Activated T-cell treated with anti-CD3 and anti-CD28 coated beads for 48 hours (primary cell): ENCODE measurements around the gene ACVR1C.

Experiments used
- DNase-seq: peaks from one replicate; pipeline ENCODE4 v3.0.0-alpha.2; 2020; ENCODE audit warnings: low read depth

The ACVR1C gene

DNA sequence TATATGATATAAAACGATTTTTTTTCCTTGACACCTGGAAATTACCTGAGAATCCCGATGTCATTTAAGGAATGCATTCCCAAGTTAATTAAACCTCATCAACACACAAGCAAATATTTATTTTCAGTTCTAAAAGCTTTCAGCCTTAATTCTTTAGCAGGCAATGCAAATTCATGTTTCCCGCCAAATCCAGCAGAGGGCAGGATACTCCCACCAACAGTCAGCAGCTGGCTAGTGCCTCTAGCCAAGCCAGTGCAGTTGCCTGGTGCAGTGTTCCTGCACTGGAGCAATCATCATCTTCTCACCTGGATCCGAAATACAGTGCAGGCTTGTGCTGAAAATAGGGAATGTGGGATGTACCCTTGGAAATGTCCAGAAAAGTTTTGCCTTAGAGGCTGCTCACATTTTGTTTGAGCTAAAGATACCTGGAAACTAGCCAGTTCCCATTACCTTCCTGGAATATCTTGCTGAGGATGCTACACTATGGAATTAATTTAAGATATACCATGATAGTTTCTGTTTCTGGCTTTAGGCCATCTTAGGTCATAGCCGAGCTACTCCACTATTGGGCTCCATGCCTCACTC, 136.4 kb downstream of the ACVR1C start:
- DNase-seq: peak; percentile 54

- no peak for DNase-seq
These were observed 138.7 kb downstream of the ACVR1C start for GRCh38 chr2:157489983-157490382.

DNA sequence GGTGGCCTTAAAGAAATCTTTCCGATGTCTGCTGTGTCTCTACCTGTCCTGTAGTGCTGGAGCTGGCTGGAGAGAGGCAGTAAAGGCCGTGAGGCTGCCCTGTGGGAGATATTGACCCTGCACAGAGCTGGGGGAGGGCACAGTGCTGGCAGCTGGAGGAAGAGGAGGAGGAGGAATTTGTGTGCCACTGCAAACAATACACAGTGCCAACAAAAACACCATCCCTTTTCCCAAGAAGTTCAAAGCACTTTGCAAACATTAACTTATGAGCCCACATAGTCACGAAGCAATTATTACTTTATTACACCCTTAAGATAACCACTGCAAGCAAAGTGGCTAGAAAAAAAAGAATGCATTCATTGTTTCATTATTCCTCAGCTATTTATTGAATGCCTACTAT, 139.8 kb downstream of the ACVR1C start:
- no peak for DNase-seq

GRCh38 chr2:157487747-157488146, 140.9 kb downstream of the ACVR1C start:
- DNase-seq: no peak

GRCh38 chr2:157487271-157487610, 141.4 kb downstream of the ACVR1C start:
- DNase-seq: no peak

DNA sequence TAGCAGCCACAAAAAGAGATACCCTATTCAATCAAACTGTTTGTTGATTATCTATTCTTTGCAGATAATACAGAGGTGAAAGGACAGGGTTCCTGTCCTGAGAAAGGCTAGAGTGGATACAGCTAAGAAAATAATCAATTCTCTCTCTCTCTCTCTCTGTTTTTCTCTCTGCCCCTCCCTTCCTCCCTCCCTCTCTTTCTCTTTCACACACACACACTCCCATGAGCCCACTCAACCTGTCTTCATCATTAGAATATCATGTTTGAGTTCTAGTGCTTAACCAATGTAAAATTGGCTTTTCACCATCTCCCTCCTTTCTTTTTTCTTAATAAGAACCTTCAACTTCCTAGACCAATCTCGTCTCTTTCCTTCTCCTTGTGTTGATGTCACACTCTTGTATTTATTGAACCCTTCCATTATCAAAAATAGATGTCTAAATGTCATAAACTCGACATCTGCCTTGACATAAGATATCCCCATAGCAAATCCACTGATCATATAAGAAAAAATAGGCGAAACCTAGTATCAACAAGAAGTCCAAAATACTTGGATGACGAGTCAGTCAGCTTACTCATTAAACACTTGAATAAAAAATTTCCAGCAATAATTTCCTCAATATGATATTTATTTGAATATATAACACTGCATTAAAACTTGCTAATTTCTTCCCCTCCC, 141.9 kb downstream of the ACVR1C start:
- no peak for DNase-seq

DNA sequence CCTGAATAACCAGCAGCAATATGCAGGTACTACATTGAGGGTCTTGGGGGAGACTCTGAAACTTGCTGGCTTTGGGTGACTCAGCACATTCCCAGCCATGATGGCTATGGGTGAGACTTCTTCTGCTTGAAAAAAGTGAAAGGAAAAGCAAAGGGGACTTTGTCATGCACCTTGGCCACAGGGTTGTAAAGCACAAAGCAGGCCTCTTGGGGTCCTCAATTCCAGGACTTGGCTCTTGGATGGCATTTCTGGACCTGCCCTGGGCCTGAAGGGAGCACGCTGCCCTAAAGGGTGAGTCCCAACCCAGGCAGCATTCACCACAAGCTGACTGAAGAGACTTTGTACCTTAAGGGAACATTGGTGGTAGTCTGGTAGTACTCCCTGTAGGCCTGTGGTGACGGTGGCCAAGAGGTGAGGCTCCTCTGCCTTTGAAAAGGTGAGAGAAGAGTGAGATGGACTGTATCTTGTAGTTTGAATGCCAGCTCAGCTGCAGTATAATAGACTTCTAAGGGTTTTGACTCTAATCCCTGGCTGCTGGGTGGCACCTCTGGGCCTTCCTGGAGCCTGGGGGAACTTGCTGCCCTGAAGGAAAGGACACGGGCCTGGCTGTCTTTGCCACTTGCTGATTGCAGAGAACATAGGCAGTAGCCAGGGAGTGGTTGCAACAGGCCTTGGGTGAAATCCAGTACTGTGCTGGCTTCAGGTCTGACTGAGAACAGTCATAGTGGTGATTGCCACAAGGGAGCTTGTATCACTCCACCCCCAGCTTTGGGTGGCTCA, 148.3 kb downstream of the ACVR1C start:
- DNase-seq: peak; percentile 50

- no peak for DNase-seq
These were observed 149.3 kb downstream of the ACVR1C start for GRCh38 chr2:157479081-157480027.

DNA sequence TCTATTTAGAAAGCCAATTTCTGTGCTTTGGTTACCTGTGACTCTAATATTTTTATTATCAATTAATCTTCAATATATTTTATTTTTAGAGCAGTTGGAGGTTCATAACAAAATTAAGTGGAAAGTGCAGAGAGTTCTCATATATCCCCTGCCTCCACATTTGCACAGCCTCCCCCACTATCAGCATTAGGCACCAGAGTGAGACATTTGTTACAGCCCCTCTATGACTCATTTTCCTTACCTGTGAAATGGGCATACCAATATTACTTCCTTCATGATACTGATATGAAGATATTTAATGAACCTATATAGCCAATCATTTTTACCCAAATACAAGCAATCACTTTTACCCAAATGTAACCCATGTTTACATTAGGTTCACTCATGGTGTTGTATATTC, 150.7 kb downstream of the ACVR1C start:
- DNase-seq: no peak

DNA sequence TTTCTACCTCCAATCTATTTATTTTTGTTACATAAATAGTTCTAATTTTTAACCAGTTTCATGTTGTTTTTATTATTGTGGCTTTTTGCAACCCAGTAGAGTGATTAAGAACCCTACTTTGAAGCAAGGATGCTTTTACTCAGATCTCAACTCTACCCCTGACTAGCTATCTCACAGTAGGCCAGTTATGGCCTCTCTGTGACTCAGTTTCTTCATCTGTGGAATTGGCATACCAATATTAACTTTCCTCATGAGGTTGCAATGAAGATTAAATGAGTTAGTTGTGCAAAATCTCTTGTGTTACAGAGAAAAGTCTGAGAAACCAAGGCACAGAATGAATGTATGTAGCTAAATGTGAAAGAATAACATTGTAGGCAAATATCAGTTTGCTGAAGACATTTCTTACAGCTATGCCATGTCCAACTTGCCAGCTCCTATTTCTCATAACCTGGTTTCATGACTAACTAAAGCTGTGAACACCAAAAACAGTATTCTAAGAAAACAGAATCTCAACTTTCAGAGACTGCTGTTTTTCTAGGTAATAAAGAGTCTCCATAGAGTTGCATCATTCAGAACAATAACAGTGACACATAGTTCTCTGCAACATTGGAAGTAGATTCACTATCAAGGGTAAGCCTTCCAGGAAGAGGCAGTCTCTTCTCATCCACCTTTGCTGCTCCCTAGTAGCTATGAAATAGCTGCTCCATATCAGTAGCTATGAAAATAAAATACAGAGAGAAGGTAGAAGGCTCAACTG, 151.5 kb downstream of the ACVR1C start:
- no peak for DNase-seq
